Fibroblast of skin of abdomen (primary cell): ENCODE measurements around the gene AVPR2.
A peak's percentile ranks its signal among the peaks of the same experiment; 100 is the strongest.

Experiments used
- DNase-seq: peaks from one replicate; pipeline ENCODE4 v3.0.0-alpha.2; 2013

Gene AVPR2

DNA sequence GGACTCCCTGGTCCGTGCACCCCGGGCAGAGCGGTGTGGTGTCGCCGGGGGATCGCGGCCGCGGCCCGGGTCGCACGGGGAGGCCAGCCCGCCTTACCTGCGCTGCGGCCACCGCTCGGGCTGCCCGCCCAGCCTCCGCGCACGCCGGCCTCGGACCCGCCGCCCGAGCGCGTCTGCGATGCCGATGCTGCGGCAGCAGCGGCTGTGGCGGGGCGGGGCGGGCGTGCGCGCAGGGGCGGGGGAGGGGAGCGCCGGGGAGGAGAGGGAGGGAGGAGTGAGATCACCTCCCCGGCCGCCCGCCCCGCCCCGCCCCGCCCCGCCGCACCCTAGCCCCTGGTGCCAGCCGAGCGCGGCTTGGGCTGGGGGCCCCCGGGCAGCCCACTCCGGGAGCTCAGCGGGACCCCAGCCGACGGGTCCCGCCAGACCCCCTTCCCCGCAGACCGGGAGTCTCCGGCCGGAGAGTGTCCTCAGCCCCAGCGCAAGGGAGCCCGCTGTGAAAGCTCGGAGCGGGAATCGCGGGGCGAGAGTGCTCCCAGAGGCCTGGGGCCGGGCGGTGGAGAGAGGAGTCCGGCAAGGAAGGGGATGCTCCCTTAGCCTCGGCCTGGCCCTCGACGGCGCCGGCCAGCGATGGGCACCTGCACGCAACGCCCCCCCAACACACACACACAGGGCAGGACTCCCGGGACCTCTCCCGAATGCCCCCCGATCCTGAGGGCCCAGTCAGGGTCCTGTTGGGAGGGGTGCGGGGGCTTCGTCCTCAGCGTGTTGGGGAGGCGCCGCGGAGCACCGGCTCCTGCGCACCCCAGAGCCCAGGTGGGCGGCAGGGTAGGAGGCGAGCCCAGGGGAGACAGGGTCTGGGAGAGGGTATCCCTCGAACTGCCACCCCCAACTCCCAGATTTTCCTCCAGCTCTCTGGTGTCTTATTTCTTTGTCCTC is 18.2 kb upstream of the AVPR2 start, which contains the start of gene L1CAM:
Gene L1CAM (minus strand): TSS at position 206 of the 936 bp plus-strand sequence. CDS start 10,337 bp downstream, outside the sequence.
- no peak for DNase-seq

DNA sequence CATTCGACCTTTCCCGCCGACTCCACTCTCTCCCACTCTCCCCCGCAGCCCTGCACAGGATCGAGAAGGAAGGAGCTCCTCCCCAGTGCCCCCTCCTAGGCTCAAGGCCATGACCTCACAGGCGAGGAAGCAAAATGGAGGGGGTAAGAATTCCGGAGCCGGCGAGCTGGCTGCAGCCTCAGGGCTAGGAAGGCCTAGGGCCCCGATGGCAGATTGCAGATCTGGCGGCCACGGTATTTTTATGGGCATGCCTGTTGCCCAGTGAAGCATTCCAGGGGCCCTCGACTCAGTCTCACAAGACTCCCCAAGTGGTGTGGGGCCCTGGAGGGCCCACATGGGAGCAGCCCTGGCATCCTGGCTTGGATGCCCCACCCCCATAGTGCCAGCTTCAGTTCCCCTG is 17.6 kb upstream of the AVPR2 start:
- DNase-seq: no peak

DNA sequence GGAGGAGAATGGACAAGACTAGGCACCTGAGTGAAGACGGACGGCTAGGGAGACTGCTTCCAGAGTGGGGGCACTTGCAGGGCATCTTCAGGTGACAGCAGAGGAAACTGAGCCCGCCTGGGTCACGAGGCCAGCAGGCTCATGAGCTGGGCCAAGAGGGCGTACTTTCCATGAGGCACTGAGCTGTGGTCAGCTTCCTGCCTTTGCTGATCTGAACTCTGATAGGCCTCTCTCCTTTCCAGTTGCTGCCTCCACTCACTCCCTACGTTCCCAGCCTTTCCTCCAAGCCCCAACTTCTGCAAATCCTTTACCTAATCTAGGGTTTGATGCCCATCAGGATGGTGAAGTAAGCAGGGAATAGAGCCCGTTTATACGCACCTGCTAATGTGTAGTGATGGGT is 17.1 kb upstream of the AVPR2 start:
- no peak for DNase-seq

DNA sequence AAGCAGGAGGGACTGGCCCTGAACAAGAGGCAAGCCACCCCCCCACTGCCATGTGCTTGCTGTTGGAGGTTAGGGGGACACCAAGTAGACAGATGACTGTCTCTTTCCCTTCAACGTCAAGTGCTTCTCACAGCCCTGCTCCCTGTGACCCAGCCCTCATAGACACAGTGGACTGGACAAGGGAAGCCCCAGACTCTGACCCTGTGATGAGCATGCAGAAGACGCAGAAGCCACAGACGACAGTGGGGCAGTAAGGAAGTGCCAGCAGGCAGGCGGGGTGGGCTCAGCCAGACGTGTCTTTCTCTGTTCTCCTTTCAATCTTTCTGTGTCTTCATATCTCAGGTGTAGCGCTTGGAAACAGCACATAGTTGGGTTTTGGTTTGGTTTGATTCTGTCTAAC is 16.1 kb upstream of the AVPR2 start:
- DNase-seq: no peak

DNA sequence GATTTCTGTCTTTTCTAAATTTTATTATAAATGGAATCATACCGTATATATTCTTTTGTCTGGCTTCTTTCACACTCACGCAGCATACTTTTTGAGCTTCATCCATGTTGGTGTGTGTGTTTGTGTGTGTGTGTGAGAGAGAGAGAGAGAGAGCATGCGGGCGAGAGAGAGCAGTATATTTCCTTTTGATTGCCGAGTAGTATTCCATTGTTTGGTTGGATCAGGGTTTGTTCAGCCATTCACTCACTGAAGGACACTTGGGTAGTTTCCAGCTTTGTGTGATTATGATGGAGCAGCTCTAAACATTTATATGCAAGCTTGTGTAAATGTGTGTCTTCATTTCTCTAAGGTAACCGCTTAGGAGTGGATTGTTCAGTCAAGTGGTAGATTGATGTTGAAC is 15.3 kb upstream of the AVPR2 start:
- DNase-seq: no peak

DNA sequence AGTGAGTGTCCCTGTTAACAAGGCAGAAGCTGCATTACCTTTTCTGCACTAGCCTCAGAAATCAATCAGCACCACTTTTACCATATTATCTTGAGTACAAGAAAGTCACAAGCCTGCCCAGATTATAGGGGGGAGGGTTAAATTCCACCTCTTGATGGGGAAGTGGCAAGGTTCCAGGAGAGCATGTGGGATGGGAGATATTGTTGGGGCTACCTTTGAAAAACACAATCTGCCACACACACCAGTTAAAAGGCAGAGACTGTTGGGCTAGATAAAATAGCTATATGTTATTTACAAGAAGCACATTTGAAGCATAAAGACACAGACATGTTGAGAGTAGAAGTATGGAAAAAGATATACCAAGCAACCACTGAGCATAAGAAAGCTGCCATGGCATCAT is 6.6 kb upstream of the AVPR2 start:
- no peak for DNase-seq

DNA sequence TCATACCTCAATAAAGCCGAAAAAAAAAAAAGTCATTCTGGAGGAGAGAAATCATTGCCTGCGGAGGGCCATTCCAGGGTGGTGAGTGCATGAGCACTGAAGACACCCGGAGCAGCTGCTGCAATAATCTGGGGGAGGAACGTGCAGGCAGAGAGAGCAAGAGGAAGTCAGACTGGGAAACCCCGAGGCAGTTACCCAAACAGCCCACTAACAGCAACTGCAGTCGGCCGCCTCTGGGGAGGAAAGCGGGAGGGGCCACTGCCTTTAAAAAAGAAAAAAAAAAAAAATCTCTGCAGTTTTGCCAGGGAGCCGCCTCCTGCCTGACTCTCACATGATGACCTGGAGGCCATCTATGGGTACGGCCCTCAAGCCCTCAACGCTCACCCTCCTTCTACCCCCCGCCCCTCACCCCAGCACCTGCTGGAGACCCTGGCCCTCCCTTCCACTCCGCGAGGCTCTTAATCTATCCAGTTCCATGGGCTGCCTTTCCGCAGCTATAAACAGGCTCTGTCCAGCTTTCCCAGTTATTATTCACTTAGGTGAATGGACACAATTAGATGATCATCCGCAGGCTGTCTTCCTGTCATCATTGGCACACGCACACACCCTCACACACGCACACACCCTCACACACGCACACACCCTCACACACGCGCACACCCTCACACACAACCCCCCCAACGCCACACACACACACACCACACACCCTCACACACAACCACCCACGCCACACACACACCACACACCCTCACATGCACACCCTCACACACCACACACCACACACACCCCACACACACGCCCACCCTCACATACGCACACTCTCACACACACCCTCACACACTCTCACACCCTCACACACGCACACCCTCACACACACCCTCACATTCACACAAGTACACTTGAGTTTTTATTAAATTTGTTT is 3.4 kb upstream of the AVPR2 start:
- DNase-seq: peak; percentile 87

DNA sequence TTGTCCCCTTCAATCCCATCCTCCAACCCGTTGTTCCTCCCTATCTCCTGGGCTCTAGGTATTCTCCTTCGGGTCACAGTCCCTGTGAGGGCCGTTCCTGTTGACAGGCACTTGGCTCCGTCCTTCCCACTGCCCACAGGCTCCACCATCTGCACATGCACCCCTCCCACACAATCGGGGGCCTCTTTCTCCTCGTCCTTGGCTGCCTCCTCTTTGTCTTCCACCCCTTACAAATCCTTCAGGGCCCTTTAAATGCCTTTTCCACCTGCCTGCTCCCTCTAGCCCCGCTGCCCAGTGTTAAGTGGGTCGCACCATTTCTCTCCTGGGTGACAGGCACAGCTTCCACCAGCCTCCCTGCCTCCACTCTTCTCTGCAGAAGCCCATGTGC is 2.7 kb upstream of the AVPR2 start:
- DNase-seq: no peak

DNA sequence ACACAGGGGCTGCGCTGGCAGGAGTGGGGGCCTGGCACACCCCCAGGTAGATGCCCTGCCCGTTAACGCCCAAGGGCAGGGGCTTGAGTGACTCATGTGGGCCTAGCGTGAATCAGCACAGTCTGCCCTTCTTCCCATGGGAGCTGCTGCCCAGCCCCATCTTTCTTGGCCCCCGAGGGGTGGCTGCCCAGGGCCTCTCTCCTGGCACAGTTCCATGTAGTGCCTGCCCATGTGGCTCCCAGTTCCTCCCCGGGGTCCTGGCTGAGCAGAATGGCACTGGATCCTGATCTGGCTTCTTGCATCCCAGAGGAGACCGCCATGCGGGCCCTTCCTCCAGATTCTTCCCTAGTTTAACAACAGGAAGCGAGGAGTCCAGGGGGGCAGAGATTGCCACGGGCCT is 2.1 kb upstream of the AVPR2 start:
- no peak for DNase-seq

DNA sequence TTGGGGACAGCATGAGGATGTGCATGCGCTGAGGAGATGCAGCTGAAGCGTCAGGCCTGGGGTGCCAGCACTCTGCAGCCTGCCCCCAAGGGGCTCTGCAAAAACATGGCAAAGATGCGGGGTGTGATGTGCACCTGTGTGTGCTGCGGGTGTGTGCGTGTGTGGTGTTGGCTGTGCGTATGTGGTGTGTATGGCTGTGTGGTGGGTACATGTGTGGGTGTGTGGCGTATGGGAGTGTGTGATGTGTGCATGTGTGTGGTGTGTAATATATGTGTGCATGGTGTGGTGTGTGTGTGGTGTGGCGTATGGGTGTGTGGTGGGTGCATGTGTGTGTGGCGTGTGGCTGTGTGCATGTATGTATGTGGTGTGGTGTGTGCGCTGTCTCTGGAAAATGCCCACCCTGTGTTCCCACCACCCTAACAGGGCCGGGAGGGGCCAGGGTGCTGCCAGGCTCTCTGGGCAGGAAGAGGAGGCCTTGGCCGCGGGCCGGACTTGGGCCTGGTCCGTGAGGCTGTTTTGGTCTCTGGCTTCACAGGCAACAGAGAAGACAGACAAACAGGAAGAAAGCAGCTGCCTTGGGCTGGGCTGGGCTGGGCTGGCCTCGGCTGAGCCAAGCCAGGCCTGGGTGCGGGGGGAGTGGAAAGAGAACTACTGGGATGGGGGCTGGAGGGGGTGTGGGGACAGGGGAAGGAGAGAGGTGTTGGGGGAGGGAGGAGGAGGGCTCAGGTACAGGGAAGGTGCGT is 1.1 kb upstream of the AVPR2 start:
- no peak for DNase-seq

DNA sequence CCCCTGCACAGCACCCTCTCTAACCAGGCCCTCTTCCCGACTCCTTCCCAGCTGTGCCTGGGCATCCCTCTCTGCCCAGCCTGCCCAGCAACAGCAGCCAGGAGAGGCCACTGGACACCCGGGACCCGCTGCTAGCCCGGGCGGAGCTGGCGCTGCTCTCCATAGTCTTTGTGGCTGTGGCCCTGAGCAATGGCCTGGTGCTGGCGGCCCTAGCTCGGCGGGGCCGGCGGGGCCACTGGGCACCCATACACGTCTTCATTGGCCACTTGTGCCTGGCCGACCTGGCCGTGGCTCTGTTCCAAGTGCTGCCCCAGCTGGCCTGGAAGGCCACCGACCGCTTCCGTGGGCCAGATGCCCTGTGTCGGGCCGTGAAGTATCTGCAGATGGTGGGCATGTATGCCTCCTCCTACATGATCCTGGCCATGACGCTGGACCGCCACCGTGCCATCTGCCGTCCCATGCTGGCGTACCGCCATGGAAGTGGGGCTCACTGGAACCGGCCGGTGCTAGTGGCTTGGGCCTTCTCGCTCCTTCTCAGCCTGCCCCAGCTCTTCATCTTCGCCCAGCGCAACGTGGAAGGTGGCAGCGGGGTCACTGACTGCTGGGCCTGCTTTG is 1.1 kb downstream of the AVPR2 start:
- DNase-seq: no peak

DNA sequence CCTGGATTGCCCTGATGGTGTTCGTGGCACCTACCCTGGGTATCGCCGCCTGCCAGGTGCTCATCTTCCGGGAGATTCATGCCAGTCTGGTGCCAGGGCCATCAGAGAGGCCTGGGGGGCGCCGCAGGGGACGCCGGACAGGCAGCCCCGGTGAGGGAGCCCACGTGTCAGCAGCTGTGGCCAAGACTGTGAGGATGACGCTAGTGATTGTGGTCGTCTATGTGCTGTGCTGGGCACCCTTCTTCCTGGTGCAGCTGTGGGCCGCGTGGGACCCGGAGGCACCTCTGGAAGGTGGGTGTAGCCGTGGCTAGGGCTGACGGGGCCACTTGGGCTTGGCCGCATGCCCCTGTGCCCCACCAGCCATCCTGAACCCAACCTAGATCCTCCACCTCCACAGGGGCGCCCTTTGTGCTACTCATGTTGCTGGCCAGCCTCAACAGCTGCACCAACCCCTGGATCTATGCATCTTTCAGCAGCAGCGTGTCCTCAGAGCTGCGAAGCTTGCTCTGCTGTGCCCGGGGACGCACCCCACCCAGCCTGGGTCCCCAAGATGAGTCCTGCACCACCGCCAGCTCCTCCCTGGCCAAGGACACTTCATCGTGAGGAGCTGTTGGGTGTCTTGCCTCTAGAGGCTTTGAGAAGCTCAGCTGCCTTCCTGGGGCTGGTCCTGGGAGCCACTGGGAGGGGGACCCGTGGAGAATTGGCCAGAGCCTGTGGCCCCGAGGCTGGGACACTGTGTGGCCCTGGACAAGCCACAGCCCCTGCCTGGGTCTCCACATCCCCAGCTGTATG is 1.8 kb downstream of the AVPR2 start:
- no peak for DNase-seq

DNA sequence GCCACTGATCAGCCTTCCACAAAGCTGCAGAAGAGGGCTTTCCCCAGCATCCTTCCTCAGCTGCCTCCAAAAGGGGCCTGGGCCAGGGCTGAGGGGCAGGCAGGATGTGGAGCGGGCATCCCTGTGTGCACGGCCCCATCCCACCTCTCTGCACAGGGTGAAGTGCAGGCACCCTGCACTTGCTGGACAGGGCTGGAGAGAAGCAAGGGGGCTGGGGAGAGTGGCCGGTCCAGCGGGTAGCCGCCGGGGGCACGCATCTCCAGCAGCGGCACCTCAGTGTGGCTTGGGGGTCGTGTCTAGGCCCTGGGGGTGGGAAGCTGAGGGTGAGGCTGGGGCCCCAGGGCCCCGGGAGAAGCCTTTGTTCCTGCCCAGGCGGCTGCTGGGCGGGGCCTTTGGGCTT is 3.0 kb downstream of the AVPR2 start:
- DNase-seq: no peak

DNA sequence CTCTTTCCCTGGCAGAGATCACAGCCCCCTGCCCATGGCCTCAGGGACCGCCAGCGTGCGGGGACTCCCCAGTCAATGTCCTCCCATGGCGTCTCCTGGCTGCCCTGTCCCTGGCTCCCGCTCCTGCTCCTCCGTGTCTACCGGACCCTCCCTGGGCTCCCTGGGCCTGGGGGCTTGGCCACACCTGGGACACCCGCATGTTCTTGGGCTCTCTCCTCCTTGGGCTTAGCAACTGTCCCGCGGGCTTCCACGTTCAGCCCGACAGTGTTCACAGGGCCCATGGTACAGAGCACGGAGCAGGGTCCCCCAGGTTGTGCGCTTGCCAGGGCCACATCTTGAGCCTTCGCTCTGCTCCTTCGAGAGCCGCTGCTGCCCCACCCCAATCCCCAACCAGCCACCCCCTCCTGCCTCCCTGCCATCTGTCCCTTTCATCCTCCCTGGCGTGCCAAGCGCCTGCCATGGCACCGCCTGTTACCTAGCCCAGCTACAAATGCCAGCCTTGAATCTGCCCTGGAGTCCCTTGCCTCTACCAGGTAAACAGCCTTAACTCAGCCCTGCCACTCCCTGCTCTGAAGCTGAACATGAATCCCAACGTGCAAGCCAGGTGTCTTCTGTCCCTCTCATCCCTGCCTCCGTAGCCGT is 3.9 kb downstream of the AVPR2 start:
- no peak for DNase-seq

DNA sequence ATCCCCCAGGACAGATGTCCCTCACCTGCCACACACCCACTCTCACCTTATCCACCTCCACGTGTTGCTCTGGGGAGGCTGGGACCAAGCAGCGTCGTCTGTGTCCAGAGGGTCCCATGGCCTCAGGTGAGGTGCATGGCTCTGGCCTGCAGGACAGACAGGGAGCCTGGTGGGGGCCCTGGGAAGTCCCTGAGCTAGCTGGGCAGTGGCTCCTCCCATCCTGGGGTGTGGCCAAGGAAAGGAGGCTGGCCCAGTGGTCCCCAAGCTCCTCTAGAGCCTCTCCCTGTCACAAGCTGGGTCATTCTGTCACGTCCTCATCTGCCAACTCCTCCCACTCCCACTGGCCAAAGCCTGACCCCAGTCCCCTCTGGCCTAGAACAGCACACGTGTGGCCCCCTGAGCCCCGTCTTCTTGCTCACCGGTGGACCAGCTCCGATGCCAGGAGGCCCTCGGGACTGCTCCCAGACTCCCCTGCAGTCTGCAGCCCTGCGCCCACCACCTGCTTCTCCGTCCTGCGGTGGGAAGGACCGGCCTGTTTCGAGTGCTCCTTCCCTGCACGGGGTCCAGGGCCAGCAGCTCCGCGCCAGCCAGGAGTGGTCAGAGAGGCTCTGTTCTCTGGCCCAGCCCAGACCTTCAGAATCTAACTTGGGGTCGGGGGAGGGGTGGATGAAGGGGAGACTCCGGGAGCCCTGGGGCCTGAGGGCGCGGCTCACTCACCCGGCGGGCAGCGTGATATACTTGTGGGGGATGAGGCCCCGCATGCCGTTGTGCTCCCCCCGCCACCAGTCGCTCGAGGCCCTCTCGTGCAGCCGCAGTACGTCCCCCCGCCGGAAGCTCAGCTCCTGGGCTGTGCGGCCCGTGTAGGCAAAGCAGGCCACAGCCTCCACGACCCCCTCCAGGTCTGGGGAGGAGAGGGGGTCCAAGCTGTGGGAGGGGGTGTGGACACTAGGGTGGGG is 4.8 kb downstream of the AVPR2 start:
- no peak for DNase-seq

DNA sequence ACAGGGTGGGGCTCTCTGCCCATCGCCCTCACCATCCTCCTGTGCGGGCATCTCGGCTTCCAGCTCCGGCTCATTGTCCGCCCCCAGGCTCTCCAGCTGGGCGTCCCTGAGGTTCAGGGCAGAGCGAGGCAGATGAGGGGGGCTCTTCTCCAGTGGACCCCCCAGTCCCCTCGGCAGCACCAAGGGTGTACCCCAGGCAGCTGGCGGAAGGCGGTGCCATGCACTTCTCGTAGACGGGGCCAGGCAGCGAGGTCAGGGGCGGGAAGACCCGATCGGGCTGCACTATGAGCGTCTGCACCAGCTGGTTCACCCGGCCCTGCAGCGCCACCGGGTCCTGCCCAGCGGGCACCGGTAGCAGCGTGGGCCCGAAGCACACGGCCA is 5.5 kb downstream of the AVPR2 start:
- no peak for DNase-seq

DNA sequence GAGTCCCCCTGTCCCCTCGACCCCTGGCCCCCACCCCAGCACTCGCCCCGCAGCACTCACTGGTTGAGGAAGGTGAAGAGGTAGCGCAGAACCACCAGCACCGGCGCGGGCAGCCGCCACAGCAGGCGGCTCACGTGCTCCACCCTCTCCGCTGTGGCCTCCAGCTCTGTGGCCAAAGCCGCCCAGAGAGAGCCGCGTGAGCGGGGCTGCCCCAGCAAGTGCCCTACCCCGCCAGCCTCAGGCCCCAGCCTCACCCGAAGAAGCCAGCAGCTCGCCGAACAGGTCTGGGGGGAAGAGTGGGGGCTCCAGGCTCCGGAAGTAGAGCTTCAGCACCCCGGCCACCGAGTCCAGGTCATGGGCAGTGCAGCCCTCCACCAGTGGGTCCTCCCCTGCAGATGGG is 6.0 kb downstream of the AVPR2 start:
- DNase-seq: no peak

DNA sequence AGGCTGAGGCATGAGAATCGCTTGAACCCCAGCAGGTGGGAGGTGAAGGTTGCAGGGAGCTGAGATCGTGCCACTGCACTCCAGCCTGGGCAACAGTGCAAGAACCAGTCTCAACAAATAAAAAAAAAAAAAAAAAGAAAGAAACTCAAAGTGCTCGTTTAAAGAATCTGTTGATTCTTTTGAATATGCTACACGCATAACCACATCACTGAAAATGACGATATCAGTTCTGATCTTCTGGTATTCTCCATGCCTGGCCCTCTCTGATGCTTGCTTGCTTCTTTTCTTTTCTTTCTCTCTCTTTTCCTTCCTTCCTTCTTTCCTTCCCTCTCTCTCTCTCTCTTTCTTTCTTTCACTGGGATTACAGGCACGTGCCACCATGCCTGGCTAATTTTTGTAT is 7.3 kb downstream of the AVPR2 start:
- no peak for DNase-seq

DNA sequence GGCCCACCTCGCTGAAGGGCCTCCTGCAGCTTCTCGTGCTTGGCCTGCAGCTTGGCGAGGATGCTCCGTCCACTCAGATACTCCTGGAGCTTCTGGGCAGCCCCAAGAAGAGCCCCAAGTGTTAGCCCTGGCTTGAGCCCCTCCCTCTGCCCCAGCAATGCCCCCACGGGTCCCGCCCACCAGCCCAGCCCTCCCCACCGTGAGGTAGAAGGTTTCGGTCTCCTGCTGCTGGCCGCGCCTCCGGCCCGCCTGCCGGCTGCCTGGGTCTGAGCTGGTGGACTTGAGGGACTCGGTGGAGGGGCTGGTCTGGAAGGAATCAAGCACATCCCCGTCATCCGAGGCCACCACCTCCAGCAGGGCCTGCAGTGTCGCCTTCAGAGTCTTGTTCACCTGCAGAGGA is 8.7 kb downstream of the AVPR2 start:
- no peak for DNase-seq

DNA sequence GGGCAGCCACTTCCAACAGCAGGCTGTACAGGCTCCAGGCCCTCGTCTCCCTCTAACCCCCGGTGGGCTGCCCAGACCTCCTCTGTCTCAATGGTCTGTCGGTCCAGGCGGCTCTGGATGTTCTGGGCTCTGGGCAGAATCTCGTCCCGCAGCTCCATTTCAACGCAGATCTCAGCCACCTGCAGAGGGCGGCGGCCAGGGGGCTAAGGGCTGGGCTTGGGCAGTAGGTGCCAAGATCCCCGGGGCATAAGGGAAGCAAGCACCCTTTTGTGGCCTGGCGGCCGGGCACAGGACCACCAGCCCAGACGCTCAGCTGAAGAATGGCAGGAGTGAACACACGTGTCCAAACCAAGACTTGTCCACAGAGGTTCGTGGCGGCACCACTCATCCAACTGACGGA is 9.2 kb downstream of the AVPR2 start:
- DNase-seq: no peak
